Endothelial cell of umbilical vein (primary cell): ENCODE results near the gene SERPINA3. TPM values are rescaled to one million over a fixed set of nuclear protein-coding genes. Genes with fewer than 3 reads are reported as not detected.

Experiments
- BruUV-seq: library from RNA; stranded (reverse); fragments of 400-500 nt; replicated peaks from 2 replicates; lab custom pipeline; 2021; lab: Mats Ljungman, UMichigan
- CTCF ChIA-PET: fragments of 300-600, 350-600 bp; sonication (Branson Sonifier 250); formaldehyde crosslinking; loops from one replicate; lab custom pipeline; 2021; ENCODE audit warnings: antibody characterized with exemption, inconsistent platforms; lab: Charles Lee
- POLR2A ChIA-PET: fragments of 300-600, 350-600 bp; sonication (Branson Sonifier 250); formaldehyde crosslinking; loops from one replicate; lab custom pipeline; 2021; ENCODE audit warnings: antibody characterized with exemption, inconsistent platforms; lab: Charles Lee
- DNase-seq: peaks from one replicate; pipeline ENCODE4 v3.0.0-alpha.2; 2011; ENCODE audit warnings: low read depth, low spot score
- FAIRE-seq: peaks from 2 replicates; lab custom pipeline; 2011; peaks lifted over from hg19 to GRCh38; lab: Jason Lieb, UNC
- H2AFZ ChIP-seq: 2 replicates; pipeline ENCODE4 v1.6.0; 2012; ENCODE audit warnings: low read depth, low read length, control low read depth, inconsistent platforms
- H3K27ac ChIP-seq: 2 replicates; pipeline ENCODE4 v1.5.1; 2011; ENCODE audit warnings: low read depth, mild to moderate bottlenecking, control low read depth, low read length, moderate library complexity; ENCODE audit not compliant: insufficient read depth
- H3K27me3 ChIP-seq, 2 experiments: 2 replicates each; pipeline versions ENCODE4 v1.6.0 to v1.6.1; 2011; ENCODE audit warnings: low read length in 2 of 2, mixed read lengths in 1 of 2; ENCODE audit not compliant: control insufficient read depth in 2 of 2, insufficient read depth in 2 of 2
- H3K36me3 ChIP-seq, 2 experiments: 2 replicates in 1 of 2; 3 replicates in 1 of 2; pipeline ENCODE4 v1.5.1; 2011; ENCODE audit warnings: low read length in 2 of 2, mild to moderate bottlenecking in 1 of 2, moderate library complexity in 1 of 2; ENCODE audit not compliant: control insufficient read depth in 2 of 2, insufficient read depth in 2 of 2; ENCODE audit errors: extremely low read depth in 1 of 2
- H3K4me1 ChIP-seq: 3 replicates; pipeline ENCODE4 v1.5.1; 2011; ENCODE audit warnings: mild to moderate bottlenecking, low read length; ENCODE audit not compliant: control insufficient read depth, insufficient read depth; ENCODE audit errors: extremely low read depth
- H3K4me2 ChIP-seq: 2 replicates; pipeline ENCODE4 v1.6.1; 2011; ENCODE audit warnings: low read length, control low read depth, mixed read lengths; ENCODE audit not compliant: insufficient read depth
- H3K4me3 ChIP-seq, 3 experiments: fragments of 200-600 bp in 1 of 3; sonication (generic), shearing (Covaris generic) in 1 of 3; replicated peaks in 1 of 3; 2 replicates each; pipeline ENCODE4 v1.5.1; 2011 to 2016; ENCODE audit warnings: control low read depth in 3 of 3, low read length in 3 of 3, mild to moderate bottlenecking in 2 of 3, inconsistent platforms in 1 of 3, low read depth in 1 of 3, moderate library complexity in 1 of 3; ENCODE audit not compliant: insufficient read depth in 1 of 3
- H3K79me2 ChIP-seq: 2 replicates; pipeline ENCODE4 v1.6.0; 2012; ENCODE audit warnings: low read length, inconsistent platforms; ENCODE audit not compliant: control insufficient read depth, insufficient read depth
- H3K9ac ChIP-seq: replicated peaks from 2 replicates; pipeline ENCODE3; 2011; ENCODE audit warnings: low read length, control low read depth; ENCODE audit not compliant: insufficient read depth; ENCODE audit errors: extremely low read depth
- H3K9me1 ChIP-seq: replicated peaks from 3 replicates; pipeline ENCODE4 v1.6.0; 2011; ENCODE audit warnings: mild to moderate bottlenecking, low read length; ENCODE audit not compliant: control insufficient read depth, insufficient read depth; ENCODE audit errors: extremely low read depth
- H3K9me3 ChIP-seq: replicated peaks from 2 replicates; pipeline ENCODE4 v1.5.1; 2012; ENCODE audit warnings: low read length, inconsistent platforms; ENCODE audit not compliant: control insufficient read depth, insufficient read depth
- H4K20me1 ChIP-seq: replicated peaks from 2 replicates; pipeline ENCODE3; 2011; ENCODE audit warnings: mild to moderate bottlenecking, low read length; ENCODE audit not compliant: control insufficient read depth, insufficient read depth; ENCODE audit errors: extremely low read depth
- EZH2 ChIP-seq: IDR thresholded peaks from 2 replicates; pipeline ENCODE4 v1.6.1; 2012; ENCODE audit warnings: borderline replicate concordance, low read depth, mild to moderate bottlenecking, moderate library complexity, low read length, inconsistent platforms; ENCODE audit not compliant: severe bottlenecking
- FOS ChIP-seq: IDR thresholded peaks from 2 replicates; pipeline ENCODE4 v1.6.1; 2011; ENCODE audit warnings: mild to moderate bottlenecking, low read length, moderate library complexity, borderline replicate concordance; ENCODE audit not compliant: insufficient read depth
- GATA2 ChIP-seq: IDR thresholded peaks from 2 replicates; pipeline ENCODE4 v1.7.0; 2011; ENCODE audit warnings: low read depth, mild to moderate bottlenecking, moderate library complexity, mixed read lengths, low read length; ENCODE audit not compliant: insufficient read length, insufficient read depth
- JUN ChIP-seq: IDR thresholded peaks from 2 replicates; pipeline ENCODE4 v1.6.1; 2011; ENCODE audit warnings: borderline replicate concordance, low read depth; ENCODE audit not compliant: insufficient read length, insufficient read depth
- MYC ChIP-seq: IDR thresholded peaks from one replicate; pipeline ENCODE4 v1.6.1; 2011; ENCODE audit warnings: mild to moderate bottlenecking, low read depth, low read length
- POLR2A ChIP-seq: IDR thresholded peaks from 2 replicates; pipeline ENCODE4 v1.6.1; 2012; ENCODE audit warnings: low read depth, mild to moderate bottlenecking, control low read depth, low read length
- POLR2AphosphoS5 ChIP-seq: IDR thresholded peaks from 2 replicates; pipeline ENCODE4 v1.6.1; 2012; ENCODE audit warnings: low read depth, mild to moderate bottlenecking, control low read depth, low read length, moderate library complexity; ENCODE audit not compliant: insufficient read depth
- dilution Hi-C: fragments of 300-500 bp; cut with MboI; formaldehyde crosslinking; loops from one replicate; pipeline ENCODE4 v1.15.0; 2019; ENCODE audit warnings: low sequenced_read_pairs; ENCODE audit not compliant: extremely low pct_ligation_motif_present
- intact Hi-C: fragments of 100-400 bp; cut with micrococcal nuclease; formaldehyde crosslinking; loops from one replicate; pipeline ENCODE4 v1.10.0; 2022
- polyA plus RNA-seq, 4 experiments: library from polyadenylated mRNA; depleted of rRNA in 3 of 4; stranded (reverse) in 3 of 4; unstranded in 1 of 4; fragments of >200 nt; gene quantifications; 2 replicates each; pipeline versions ENCODE4 v1.2.1 to v1.2.3, GENCODE V29; 2011 to 2012; ENCODE audit warnings: missing spikeins in 1 of 4
- total RNA-seq: library from RNA; stranded (reverse); gene quantifications from 2 replicates; pipeline ENCODE4 v1.2.3, GENCODE V29; 2021
- TF ChIP-seq, protein P1 (sequence below), 2 donors: IDR thresholded peaks; 1 replicate in 1 of 2; 2 replicates in 1 of 2; pipeline ENCODE4 v1.5.1; 2011; ENCODE audit warnings: low read length in 2 of 2, mild to moderate bottlenecking in 2 of 2, moderate library complexity in 2 of 2, control low read depth in 1 of 2, inconsistent platforms in 1 of 2, low read depth in 1 of 2; ENCODE audit not compliant: insufficient read depth in 1 of 2; ENCODE audit errors: extremely low read depth in 1 of 2
- TF ChIP-seq, protein P2 (sequence below): IDR thresholded peaks from 2 replicates; pipeline ENCODE4 v1.6.1; 2011; ENCODE audit not compliant: insufficient read depth, insufficient read length

SERPINA3 gene
- total and polyA plus RNA-seq, 2 donors (not counting 3 experiments of a cell fraction or from before 2014, with no cell fraction given): not detected

DNA sequence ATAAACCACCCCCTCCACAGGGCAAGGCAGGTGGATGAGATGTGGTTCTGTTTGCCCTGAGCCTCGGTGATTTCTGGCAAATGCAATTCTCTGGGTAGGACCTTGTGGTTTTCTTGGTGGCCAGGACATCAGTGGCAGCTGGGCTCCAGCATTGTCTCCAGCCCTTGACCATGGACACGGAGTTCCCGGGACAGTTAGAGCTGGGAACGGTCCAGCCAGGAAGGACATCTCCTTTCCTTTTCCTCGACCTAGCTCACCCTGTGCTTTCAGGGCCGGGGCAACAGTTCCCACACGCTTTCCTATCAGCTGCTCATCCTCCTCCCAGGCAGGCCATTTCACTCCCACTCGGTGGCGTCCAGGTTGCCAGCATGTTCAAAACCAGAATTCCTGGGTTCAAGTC, 41.8 kb upstream of the SERPINA3 start:
- no peak for FAIRE-seq
- Histone ChIP-seq H3K79me2 (no peaks in the 10 kb centered on the region), H3K36me3 (no peaks in the 10 kb centered on the region), H2AFZ (no peak overlapping the region), H3K27me3 (no peaks in the 10 kb centered on the region), H3K9me1 (no peaks in the 10 kb centered on the region), H3K4me2 (no peak overlapping the region), H4K20me1 (no peaks in the 10 kb centered on the region), H3K4me1 (no peaks in the 10 kb centered on the region), H3K4me3 (no peak overlapping the region), H3K9me3 (no peaks in the 10 kb centered on the region), H3K27ac (no peak overlapping the region), H3K9ac (no peak overlapping the region)
- intact Hi-C loops: no loop called here
- POLR2A ChIA-PET: no interaction called here
- TF ChIP-seq FOS (no peak), MYC (no peak), POLR2A (no peak), JUN (no peak), GATA2 (no peak), POLR2AphosphoS5 (no peak), EZH2 (no peak)
- TF ChIP-seq, protein P1, sequence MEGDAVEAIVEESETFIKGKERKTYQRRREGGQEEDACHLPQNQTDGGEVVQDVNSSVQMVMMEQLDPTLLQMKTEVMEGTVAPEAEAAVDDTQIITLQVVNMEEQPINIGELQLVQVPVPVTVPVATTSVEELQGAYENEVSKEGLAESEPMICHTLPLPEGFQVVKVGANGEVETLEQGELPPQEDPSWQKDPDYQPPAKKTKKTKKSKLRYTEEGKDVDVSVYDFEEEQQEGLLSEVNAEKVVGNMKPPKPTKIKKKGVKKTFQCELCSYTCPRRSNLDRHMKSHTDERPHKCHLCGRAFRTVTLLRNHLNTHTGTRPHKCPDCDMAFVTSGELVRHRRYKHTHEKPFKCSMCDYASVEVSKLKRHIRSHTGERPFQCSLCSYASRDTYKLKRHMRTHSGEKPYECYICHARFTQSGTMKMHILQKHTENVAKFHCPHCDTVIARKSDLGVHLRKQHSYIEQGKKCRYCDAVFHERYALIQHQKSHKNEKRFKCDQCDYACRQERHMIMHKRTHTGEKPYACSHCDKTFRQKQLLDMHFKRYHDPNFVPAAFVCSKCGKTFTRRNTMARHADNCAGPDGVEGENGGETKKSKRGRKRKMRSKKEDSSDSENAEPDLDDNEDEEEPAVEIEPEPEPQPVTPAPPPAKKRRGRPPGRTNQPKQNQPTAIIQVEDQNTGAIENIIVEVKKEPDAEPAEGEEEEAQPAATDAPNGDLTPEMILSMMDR (IDR thresholded peaks at IDR 0.05; ENCODE audit: extremely low read depth in 1 of 2, insufficient read depth in 1 of 2, low read depth in 1 of 2, low read length in 2 of 2): no peak
- TF ChIP-seq, protein P2, sequence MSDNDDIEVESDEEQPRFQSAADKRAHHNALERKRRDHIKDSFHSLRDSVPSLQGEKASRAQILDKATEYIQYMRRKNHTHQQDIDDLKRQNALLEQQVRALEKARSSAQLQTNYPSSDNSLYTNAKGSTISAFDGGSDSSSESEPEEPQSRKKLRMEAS: no peak
- DNase-seq: no peak
- no TSS peak for BruUV-seq
- dilution Hi-C loops: no loop called here
- CTCF ChIA-PET: no interaction called here
